Endothelial cell of umbilical vein (primary cell): ENCODE data around the gene GPR108. TPM values are rescaled to one million over a fixed set of nuclear protein-coding genes. Genes with fewer than 3 reads are reported as not detected.

ENCODE experiments used
- BruUV-seq: library from RNA; stranded (reverse); fragments of 400-500 nt; replicated peaks from 2 replicates; lab custom pipeline; 2021; lab: Mats Ljungman, UMichigan
- CTCF ChIA-PET: fragments of 300-600, 350-600 bp; sonication (Branson Sonifier 250); formaldehyde crosslinking; loops from one replicate; lab custom pipeline; 2021; ENCODE audit warnings: antibody characterized with exemption, inconsistent platforms; lab: Charles Lee
- POLR2A ChIA-PET: fragments of 300-600, 350-600 bp; sonication (Branson Sonifier 250); formaldehyde crosslinking; loops from one replicate; lab custom pipeline; 2021; ENCODE audit warnings: antibody characterized with exemption, inconsistent platforms; lab: Charles Lee
- DNase-seq: peaks from one replicate; pipeline ENCODE4 v3.0.0-alpha.2; 2011; ENCODE audit warnings: low read depth, low spot score
- FAIRE-seq: peaks from 2 replicates; lab custom pipeline; 2011; peaks lifted over from hg19 to GRCh38; lab: Jason Lieb, UNC
- H2AFZ ChIP-seq: 2 replicates; pipeline ENCODE4 v1.6.0; 2012; ENCODE audit warnings: low read depth, low read length, control low read depth, inconsistent platforms
- H3K27ac ChIP-seq: 2 replicates; pipeline ENCODE4 v1.5.1; 2011; ENCODE audit warnings: low read depth, mild to moderate bottlenecking, control low read depth, low read length, moderate library complexity; ENCODE audit not compliant: insufficient read depth
- H3K27me3 ChIP-seq, 2 experiments: 2 replicates each; pipeline versions ENCODE4 v1.6.0 to v1.6.1; 2011; ENCODE audit warnings: low read length in 2 of 2, mixed read lengths in 1 of 2; ENCODE audit not compliant: control insufficient read depth in 2 of 2, insufficient read depth in 2 of 2
- H3K36me3 ChIP-seq, 2 experiments: 2 replicates in 1 of 2; 3 replicates in 1 of 2; pipeline ENCODE4 v1.5.1; 2011; ENCODE audit warnings: low read length in 2 of 2, mild to moderate bottlenecking in 1 of 2, moderate library complexity in 1 of 2; ENCODE audit not compliant: control insufficient read depth in 2 of 2, insufficient read depth in 2 of 2; ENCODE audit errors: extremely low read depth in 1 of 2
- H3K4me1 ChIP-seq: 3 replicates; pipeline ENCODE4 v1.5.1; 2011; ENCODE audit warnings: mild to moderate bottlenecking, low read length; ENCODE audit not compliant: control insufficient read depth, insufficient read depth; ENCODE audit errors: extremely low read depth
- H3K4me2 ChIP-seq: 2 replicates; pipeline ENCODE4 v1.6.1; 2011; ENCODE audit warnings: low read length, control low read depth, mixed read lengths; ENCODE audit not compliant: insufficient read depth
- H3K4me3 ChIP-seq, 3 experiments: fragments of 200-600 bp in 1 of 3; sonication (generic), shearing (Covaris generic) in 1 of 3; replicated peaks in 1 of 3; 2 replicates each; pipeline ENCODE4 v1.5.1; 2011 to 2016; ENCODE audit warnings: control low read depth in 3 of 3, low read length in 3 of 3, mild to moderate bottlenecking in 2 of 3, inconsistent platforms in 1 of 3, low read depth in 1 of 3, moderate library complexity in 1 of 3; ENCODE audit not compliant: insufficient read depth in 1 of 3
- H3K79me2 ChIP-seq: 2 replicates; pipeline ENCODE4 v1.6.0; 2012; ENCODE audit warnings: low read length, inconsistent platforms; ENCODE audit not compliant: control insufficient read depth, insufficient read depth
- H3K9ac ChIP-seq: replicated peaks from 2 replicates; pipeline ENCODE3; 2011; ENCODE audit warnings: low read length, control low read depth; ENCODE audit not compliant: insufficient read depth; ENCODE audit errors: extremely low read depth
- H3K9me1 ChIP-seq: replicated peaks from 3 replicates; pipeline ENCODE4 v1.6.0; 2011; ENCODE audit warnings: mild to moderate bottlenecking, low read length; ENCODE audit not compliant: control insufficient read depth, insufficient read depth; ENCODE audit errors: extremely low read depth
- H3K9me3 ChIP-seq: replicated peaks from 2 replicates; pipeline ENCODE4 v1.5.1; 2012; ENCODE audit warnings: low read length, inconsistent platforms; ENCODE audit not compliant: control insufficient read depth, insufficient read depth
- H4K20me1 ChIP-seq: replicated peaks from 2 replicates; pipeline ENCODE3; 2011; ENCODE audit warnings: mild to moderate bottlenecking, low read length; ENCODE audit not compliant: control insufficient read depth, insufficient read depth; ENCODE audit errors: extremely low read depth
- CTCF ChIP-seq, 2 donors: IDR thresholded peaks; 1 replicate in 1 of 2; 2 replicates in 1 of 2; pipeline ENCODE4 v1.5.1; 2011; ENCODE audit warnings: low read length in 2 of 2, mild to moderate bottlenecking in 2 of 2, moderate library complexity in 2 of 2, control low read depth in 1 of 2, inconsistent platforms in 1 of 2, low read depth in 1 of 2; ENCODE audit not compliant: insufficient read depth in 1 of 2; ENCODE audit errors: extremely low read depth in 1 of 2
- EZH2 ChIP-seq: IDR thresholded peaks from 2 replicates; pipeline ENCODE4 v1.6.1; 2012; ENCODE audit warnings: borderline replicate concordance, low read depth, mild to moderate bottlenecking, moderate library complexity, low read length, inconsistent platforms; ENCODE audit not compliant: severe bottlenecking
- FOS ChIP-seq: IDR thresholded peaks from 2 replicates; pipeline ENCODE4 v1.6.1; 2011; ENCODE audit warnings: mild to moderate bottlenecking, low read length, moderate library complexity, borderline replicate concordance; ENCODE audit not compliant: insufficient read depth
- GATA2 ChIP-seq: IDR thresholded peaks from 2 replicates; pipeline ENCODE4 v1.7.0; 2011; ENCODE audit warnings: low read depth, mild to moderate bottlenecking, moderate library complexity, mixed read lengths, low read length; ENCODE audit not compliant: insufficient read length, insufficient read depth
- JUN ChIP-seq: IDR thresholded peaks from 2 replicates; pipeline ENCODE4 v1.6.1; 2011; ENCODE audit warnings: borderline replicate concordance, low read depth; ENCODE audit not compliant: insufficient read length, insufficient read depth
- MAX ChIP-seq: IDR thresholded peaks from 2 replicates; pipeline ENCODE4 v1.6.1; 2011; ENCODE audit not compliant: insufficient read depth, insufficient read length
- MYC ChIP-seq: IDR thresholded peaks from one replicate; pipeline ENCODE4 v1.6.1; 2011; ENCODE audit warnings: mild to moderate bottlenecking, low read depth, low read length
- POLR2A ChIP-seq: IDR thresholded peaks from 2 replicates; pipeline ENCODE4 v1.6.1; 2012; ENCODE audit warnings: low read depth, mild to moderate bottlenecking, control low read depth, low read length
- POLR2AphosphoS5 ChIP-seq: IDR thresholded peaks from 2 replicates; pipeline ENCODE4 v1.6.1; 2012; ENCODE audit warnings: low read depth, mild to moderate bottlenecking, control low read depth, low read length, moderate library complexity; ENCODE audit not compliant: insufficient read depth
- dilution Hi-C: fragments of 300-500 bp; cut with MboI; formaldehyde crosslinking; loops from one replicate; pipeline ENCODE4 v1.15.0; 2019; ENCODE audit warnings: low sequenced_read_pairs; ENCODE audit not compliant: extremely low pct_ligation_motif_present
- intact Hi-C: fragments of 100-400 bp; cut with micrococcal nuclease; formaldehyde crosslinking; loops from one replicate; pipeline ENCODE4 v1.10.0; 2022
- polyA plus RNA-seq, 4 experiments: library from polyadenylated mRNA; depleted of rRNA in 3 of 4; stranded (reverse) in 3 of 4; unstranded in 1 of 4; fragments of >200 nt; gene quantifications; 2 replicates each; pipeline versions ENCODE4 v1.2.1 to v1.2.3, GENCODE V29; 2011 to 2012; ENCODE audit warnings: missing spikeins in 1 of 4
- total RNA-seq: library from RNA; stranded (reverse); gene quantifications from 2 replicates; pipeline ENCODE4 v1.2.3, GENCODE V29; 2021

GPR108 gene
- total and polyA plus RNA-seq, 2 donors (not counting 3 experiments of a cell fraction or from before 2014, with no cell fraction given) = 68.5 to 80.2 TPM

DNA sequence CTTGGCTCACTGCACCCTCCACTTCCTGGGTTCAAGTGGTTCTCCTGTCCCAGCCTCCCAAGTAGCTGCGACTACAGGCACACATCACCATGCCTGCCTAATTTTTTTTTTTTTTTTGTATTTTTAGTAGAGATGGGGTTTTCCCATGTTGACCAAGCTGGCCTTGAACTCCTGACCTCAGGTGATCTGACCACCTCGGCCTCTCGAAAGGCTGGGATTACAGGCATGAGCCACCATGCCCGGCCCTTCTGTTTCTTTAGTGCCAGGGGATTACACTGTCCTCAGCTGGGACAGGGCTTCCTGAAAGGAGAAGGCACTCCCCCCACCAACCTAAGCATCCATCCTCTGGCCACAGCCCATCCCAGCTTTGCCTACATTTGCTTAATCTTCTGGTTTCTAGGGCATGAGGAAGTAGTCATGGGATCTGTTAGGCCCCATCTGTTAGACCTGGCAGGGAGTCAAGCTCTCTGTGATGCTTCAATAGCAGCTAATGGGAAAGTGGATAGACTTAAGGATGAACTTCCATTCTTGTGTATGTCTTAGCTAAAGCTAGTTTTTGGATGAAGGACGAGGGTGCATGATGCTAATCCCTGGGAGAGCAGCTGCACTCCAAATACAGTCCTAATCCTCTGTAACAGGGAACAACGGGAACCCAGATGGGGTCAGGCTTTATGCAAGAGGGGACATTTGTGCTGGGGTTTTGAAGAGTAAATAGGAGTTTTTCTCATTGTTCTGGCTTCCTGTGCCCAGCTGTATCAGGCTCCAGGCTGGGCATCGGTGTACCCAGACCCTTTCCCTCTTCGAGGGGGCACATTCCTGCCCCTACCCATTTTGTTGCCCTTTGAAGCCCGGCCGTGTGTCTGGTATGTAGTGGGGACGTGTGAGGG is 37.7 kb upstream of the GPR108 start:
- ChIA-PET CTCF (interaction anchor here (2.2 to 4.1 kb wide), 2 partner anchors 88 to 258 kb away, joined by 5 to 21 read pairs; no protein-coding TSS in a partner anchor), POLR2A (no interaction called here)
- Histone ChIP-seq H3K4me3 (no peak overlapping the region), H3K27me3 (no peaks in the 10 kb centered on the region), H3K9ac (no peak overlapping the region), H3K36me3 (no peaks in the 10 kb centered on the region), H3K9me1 (no peaks in the 10 kb centered on the region), H3K27ac (no peak overlapping the region), H3K9me3 (no peaks in the 10 kb centered on the region), H4K20me1 (no peaks in the 10 kb centered on the region), H2AFZ (no peak overlapping the region), H3K4me2 (no peak overlapping the region), H3K4me1 (no peaks in the 10 kb centered on the region), H3K79me2 (no peaks in the 10 kb centered on the region)
- BruUV-seq = no TSS peak
- intact Hi-C loops (no loop called here), dilution Hi-C loops (no loop called here)
- no peak for DNase-seq
- FAIRE-seq = no peak
- no peak for TF ChIP-seq FOS
- TF ChIP-seq GATA2 = no peak
- TF ChIP-seq MAX = no peak
- TF ChIP-seq JUN = no peak
- no peak for TF ChIP-seq EZH2
- no peak for TF ChIP-seq MYC
- TF ChIP-seq POLR2AphosphoS5 = no peak
- no peak for TF ChIP-seq POLR2A
- TF ChIP-seq CTCF (IDR thresholded peaks at IDR 0.05; ENCODE audit: extremely low read depth in 1 of 2, insufficient read depth in 1 of 2, low read depth in 1 of 2, low read length in 2 of 2) = no peak
